Measurements from ENCODE around the gene HSD11B1L.
"Not testable (repeated sequence)": the region's sequence is repeated elsewhere in the genome, so short reads cannot be mapped to it uniquely, and the experiment has no call there.

Gene HSD11B1L

GRCh38 chr19:5682107-5682482 lies 1.3 kb downstream of the HSD11B1L start:
- H3K36me3 ChIP-seq (ENCODE audit: control insufficient read depth, insufficient read depth, low read length), result no peaks in the 10 kb centered on the region
- no peak overlapping the region for H3K9ac ChIP-seq (ENCODE audit: low read length)
- no peaks in the 10 kb centered on the region for H3K27me3 ChIP-seq (ENCODE audit: control insufficient read depth, insufficient read depth, low read length)
- no peak overlapping the region for H3K27ac ChIP-seq (ENCODE audit: low read depth, low read length)
- peaks cover 11% of the 10 kb centered on the region for H3K4me1 ChIP-seq (ENCODE audit: control insufficient read depth, insufficient read depth, low read length)
- H3K4me3 ChIP-seq (ENCODE audit: low read length), result no peak overlapping the region

GRCh38 chr19:5683177-5683886 lies 2.5 kb downstream of the HSD11B1L start:
- Histone ChIP-seq H3K36me3 (ENCODE audit: control insufficient read depth, insufficient read depth, low read length) (no peaks in the 10 kb centered on the region), H3K27me3 (ENCODE audit: control insufficient read depth, insufficient read depth, low read length) (no peaks in the 10 kb centered on the region), H3K4me1 (ENCODE audit: control insufficient read depth, insufficient read depth, low read length) (peaks cover 11% of the 10 kb centered on the region), H3K4me3 (ENCODE audit: low read length) (no peak overlapping the region), H3K9ac (ENCODE audit: low read length) (no peak overlapping the region), H3K27ac (ENCODE audit: low read depth, low read length) (no peak overlapping the region)

GRCh38 chr19:5684694-5685430 lies 4.0 kb downstream of the HSD11B1L start:
- H3K27ac ChIP-seq (ENCODE audit: low read depth, low read length), result no peak overlapping the region
- H3K4me3 ChIP-seq (ENCODE audit: low read length), result no peak overlapping the region
- H3K36me3 ChIP-seq (ENCODE audit: control insufficient read depth, insufficient read depth, low read length), result no peaks in the 10 kb centered on the region
- no peak overlapping the region for H3K9ac ChIP-seq (ENCODE audit: low read length)
- peaks cover 3% of the 10 kb centered on the region for H3K4me1 ChIP-seq (ENCODE audit: control insufficient read depth, insufficient read depth, low read length)
- no peaks in the 10 kb centered on the region for H3K27me3 ChIP-seq (ENCODE audit: control insufficient read depth, insufficient read depth, low read length)

GRCh38 chr19:5686326-5686646 lies 5.5 kb downstream of the HSD11B1L start:
- no peaks in the 10 kb centered on the region for H3K36me3 ChIP-seq (ENCODE audit: control insufficient read depth, insufficient read depth, low read length)
- peak overlapping the region; percentile 61 for H3K27ac ChIP-seq (ENCODE audit: low read depth, low read length)
- no peak overlapping the region for H3K9ac ChIP-seq (ENCODE audit: low read length)
- H3K27me3 ChIP-seq (ENCODE audit: control insufficient read depth, insufficient read depth, low read length), result no peaks in the 10 kb centered on the region
- peaks cover 3% of the 10 kb centered on the region for H3K4me1 ChIP-seq (ENCODE audit: control insufficient read depth, insufficient read depth, low read length)
- H3K4me3 ChIP-seq (ENCODE audit: low read length), result peak overlapping the region; percentile 77

GRCh38 chr19:5686647-5687359 lies 6.0 kb downstream of the HSD11B1L start:
- H3K4me3 ChIP-seq (ENCODE audit: low read length), result peak overlapping the region; percentile 77
- H3K36me3 ChIP-seq (ENCODE audit: control insufficient read depth, insufficient read depth, low read length), result no peaks in the 10 kb centered on the region
- H3K9ac ChIP-seq (ENCODE audit: low read length), result no peak overlapping the region
- peak overlapping the region; percentile 61 for H3K27ac ChIP-seq (ENCODE audit: low read depth, low read length)
- H3K27me3 ChIP-seq (ENCODE audit: control insufficient read depth, insufficient read depth, low read length), result no peaks in the 10 kb centered on the region
- H3K4me1 ChIP-seq (ENCODE audit: control insufficient read depth, insufficient read depth, low read length), result peaks cover 4% of the 10 kb centered on the region

- peak overlapping the region; percentile 64 for H3K4me3 ChIP-seq (ENCODE audit: low read length)
- H3K27me3 ChIP-seq (ENCODE audit: control insufficient read depth, insufficient read depth, low read length), result no peaks in the 10 kb centered on the region
- H3K36me3 ChIP-seq (ENCODE audit: control insufficient read depth, insufficient read depth, low read length), result peaks cover 4% of the 10 kb centered on the region
- H3K27ac ChIP-seq (ENCODE audit: low read depth, low read length), result peak overlapping the region; percentile 61
- H3K4me1 ChIP-seq (ENCODE audit: control insufficient read depth, insufficient read depth, low read length), result peaks cover 6% of the 10 kb centered on the region
- no peak overlapping the region for H3K9ac ChIP-seq (ENCODE audit: low read length)
Measured at GRCh38 chr19:5687360-5688198, 6.8 kb downstream of the HSD11B1L start.

- H3K36me3 ChIP-seq (ENCODE audit: control insufficient read depth, insufficient read depth, low read length), result peaks cover 11% of the 10 kb centered on the region
- H3K27ac ChIP-seq (ENCODE audit: low read depth, low read length); H3K9ac ChIP-seq (ENCODE audit: low read length); H3K4me1 ChIP-seq (ENCODE audit: control insufficient read depth, insufficient read depth, low read length); H3K27me3 ChIP-seq (ENCODE audit: control insufficient read depth, insufficient read depth, low read length); H3K4me3 ChIP-seq (ENCODE audit: low read length): not testable (repeated sequence)
Measured at GRCh38 chr19:5688262-5688881, 7.5 kb downstream of the HSD11B1L start.

- Histone ChIP-seq H3K27ac (ENCODE audit: low read depth, low read length) (peak within 1 kb of the TSS; percentile 89), H3K27me3 (ENCODE audit: control insufficient read depth, insufficient read depth, low read length) (no peaks in the 10 kb centered on the region), H3K9ac (ENCODE audit: low read length) (peak within 1 kb of the TSS; percentile 85), H3K36me3 (ENCODE audit: control insufficient read depth, insufficient read depth, low read length) (peaks cover 24% of the 10 kb centered on the region), H3K4me3 (ENCODE audit: low read length) (peak within 1 kb of the TSS; percentile 87), H3K4me1 (ENCODE audit: control insufficient read depth, insufficient read depth, low read length) (peaks cover 6% of the 10 kb centered on the region)
Measured at GRCh38 chr19:5690125-5690954, 9.5 kb downstream of the HSD11B1L start, which contains the start of gene RPL36. TSS of gene RPL36 (plus strand) at chr19:5690295. CDS start at chr19:5690508, 213 bp downstream.

- peaks cover 6% of the 10 kb centered on the region for H3K4me1 ChIP-seq (ENCODE audit: control insufficient read depth, insufficient read depth, low read length)
- H3K9ac ChIP-seq (ENCODE audit: low read length), result peak overlapping the region; percentile 85
- peak overlapping the region; percentile 89 for H3K27ac ChIP-seq (ENCODE audit: low read depth, low read length)
- H3K36me3 ChIP-seq (ENCODE audit: control insufficient read depth, insufficient read depth, low read length), result peaks cover 29% of the 10 kb centered on the region
- H3K4me3 ChIP-seq (ENCODE audit: low read length), result peak overlapping the region; percentile 87
- no peaks in the 10 kb centered on the region for H3K27me3 ChIP-seq (ENCODE audit: control insufficient read depth, insufficient read depth, low read length)
Measured at GRCh38 chr19:5690955-5691821, 10.4 kb downstream of the HSD11B1L start.

- H3K4me1 ChIP-seq (ENCODE audit: control insufficient read depth, insufficient read depth, low read length), result peaks cover 4% of the 10 kb centered on the region
- no peak overlapping the region for H3K4me3 ChIP-seq (ENCODE audit: low read length)
- peak overlapping the region; percentile 60 for H3K27ac ChIP-seq (ENCODE audit: low read depth, low read length)
- H3K27me3 ChIP-seq (ENCODE audit: control insufficient read depth, insufficient read depth, low read length), result no peaks in the 10 kb centered on the region
- no peak overlapping the region for H3K9ac ChIP-seq (ENCODE audit: low read length)
- H3K36me3 ChIP-seq (ENCODE audit: control insufficient read depth, insufficient read depth, low read length), result peaks cover 36% of the 10 kb centered on the region
Measured at GRCh38 chr19:5691822-5692722, 11.2 kb downstream of the HSD11B1L start.

Data from rectal smooth muscle tissue (tissue), 1 donor.